ENCODE data around the gene LMX1B.
A peak's percentile ranks its signal among the peaks of the same experiment; 100 is the strongest.
"Not testable (repeated sequence)": the region's sequence is repeated elsewhere in the genome, so short reads cannot be mapped to it uniquely, and the experiment has no call there.

LMX1B gene

GRCh38 chr9:126700903-126701812 is 87.4 kb downstream of the LMX1B start:
- no peak for DNase-seq

- DNase-seq, result no peak
Measured at GRCh38 chr9:126701813-126702140, 88.0 kb downstream of the LMX1B start.

GRCh38 chr9:126702151-126703001 is 88.6 kb downstream of the LMX1B start:
- DNase-seq, result no peak

- DNase-seq, result no peak
Measured at GRCh38 chr9:126703002-126703865, 89.5 kb downstream of the LMX1B start.

- no peak for DNase-seq
Measured at GRCh38 chr9:126703866-126704156, 90.1 kb downstream of the LMX1B start.

GRCh38 chr9:126704157-126704891 is 90.6 kb downstream of the LMX1B start:
- DNase-seq, result no peak

- DNase-seq, result peak; percentile 10
Measured at GRCh38 chr9:126704892-126705766, 91.4 kb downstream of the LMX1B start.

- DNase-seq, result no peak
Measured at GRCh38 chr9:126705767-126706697, 92.3 kb downstream of the LMX1B start.

GRCh38 chr9:126706698-126707053 is 92.9 kb downstream of the LMX1B start:
- no peak for DNase-seq

- no peak for DNase-seq
Measured at GRCh38 chr9:126707083-126707482, 93.4 kb downstream of the LMX1B start.

- DNase-seq, result not testable (repeated sequence)
Measured at GRCh38 chr9:126707712-126708111, 94.0 kb downstream of the LMX1B start.

- no peak for DNase-seq
Measured at GRCh38 chr9:126708178-126708577, 94.5 kb downstream of the LMX1B start.

GRCh38 chr9:126709241-126709640 is 95.5 kb downstream of the LMX1B start:
- DNase-seq, result no peak

- no peak for DNase-seq
Measured at GRCh38 chr9:126715382-126715781, 101.7 kb downstream of the LMX1B start.

- DNase-seq, result not testable (repeated sequence)
Measured at GRCh38 chr9:126717441-126717840, 103.7 kb downstream of the LMX1B start.

GRCh38 chr9:126719618-126720031 is 105.9 kb downstream of the LMX1B start:
- no peak for DNase-seq

- no peak for DNase-seq
Measured at GRCh38 chr9:126720036-126720435, 106.3 kb downstream of the LMX1B start.

GRCh38 chr9:126720661-126721563 is 107.2 kb downstream of the LMX1B start:
- DNase-seq, result no peak

- no peak for DNase-seq
Measured at GRCh38 chr9:126721564-126721981, 107.8 kb downstream of the LMX1B start.
